ENCODE measurements around the gene STAT4.

STAT4 gene

DNA sequence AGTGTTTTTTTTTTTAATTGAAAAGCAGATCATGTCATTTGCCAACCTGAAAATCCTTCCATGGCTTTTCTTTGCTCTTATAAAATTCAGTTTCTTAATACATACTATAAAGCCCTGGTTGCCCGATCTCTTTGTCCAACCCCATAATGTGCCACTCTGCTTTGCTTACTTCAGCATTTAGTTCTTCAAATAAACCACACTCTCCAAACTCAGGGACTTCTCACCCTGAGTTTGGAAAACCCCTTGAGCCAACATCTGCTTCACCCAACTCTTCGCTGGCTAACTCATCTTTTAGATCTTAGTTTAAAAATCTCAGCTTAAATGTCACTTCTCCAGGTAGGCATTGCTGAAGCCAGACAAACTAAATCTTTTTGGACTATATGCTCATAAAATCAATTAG lies 135.6 kb downstream of the STAT4 start:
- no peak for DNase-seq (ENCODE audit: low read depth in 2 of 2)

DNA sequence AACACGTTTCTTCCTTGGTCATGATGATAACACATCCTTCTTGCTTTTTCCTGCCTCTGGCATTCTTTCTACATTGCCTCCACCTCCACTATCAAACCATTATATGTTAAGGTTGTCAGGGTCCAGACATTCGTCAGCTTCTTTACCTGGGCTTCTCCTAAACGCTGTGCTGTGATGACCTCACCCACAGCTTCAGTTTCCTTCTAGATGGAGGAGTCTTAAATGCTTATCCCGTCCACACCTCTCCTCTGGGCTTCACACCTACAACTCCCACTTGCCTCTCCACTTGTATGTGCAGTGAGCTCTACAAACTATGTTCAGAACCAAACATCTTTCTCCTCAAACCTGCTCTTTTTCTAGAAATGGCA lies 136.2 kb downstream of the STAT4 start:
- no peak for DNase-seq (ENCODE audit: low read depth in 2 of 2)

DNA sequence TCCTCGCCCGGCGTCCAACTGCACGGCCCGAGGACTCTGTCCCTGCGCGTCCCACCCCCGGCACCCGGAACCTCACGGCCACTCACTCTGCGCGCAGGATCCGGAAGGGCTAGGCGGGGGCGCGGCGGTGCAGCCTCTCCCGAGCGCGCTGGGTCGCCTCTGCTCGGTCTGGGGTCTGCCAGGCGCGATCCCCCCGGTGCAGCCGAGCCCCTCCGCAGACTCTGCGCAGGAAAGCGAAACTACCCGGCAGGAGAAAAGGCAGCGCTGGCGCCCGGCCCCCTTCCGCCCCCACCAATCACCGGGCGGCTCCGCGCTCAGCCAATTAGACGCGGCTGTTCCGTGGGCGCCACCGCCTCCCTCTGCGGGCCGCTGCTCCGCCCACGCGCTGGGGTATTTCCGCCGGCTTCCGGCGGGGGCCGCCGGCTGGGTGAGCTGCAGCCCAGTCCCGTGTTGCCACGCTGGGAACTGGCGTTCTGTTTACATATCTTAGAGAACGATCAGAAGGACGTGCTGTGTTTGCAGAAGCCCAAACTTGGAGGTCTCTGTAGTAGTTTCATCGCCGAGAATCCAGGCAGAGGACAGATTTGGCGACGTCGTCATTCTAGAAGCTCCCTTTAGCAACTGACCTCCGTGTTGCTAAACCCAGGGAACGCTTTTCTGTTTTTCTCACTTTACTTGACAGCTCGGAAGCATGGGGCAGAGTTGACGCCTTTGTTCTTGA lies 136.7 kb downstream of the STAT4 start, which contains the start of gene STAT1:
Gene STAT1, minus strand, starts transcription at position 240 of the 721 bp plus-strand sequence. CDS start 4,168 bp downstream, outside the sequence.
- peak; percentile 92 to 95 for DNase-seq (ENCODE audit: low read depth in 2 of 2)

DNA sequence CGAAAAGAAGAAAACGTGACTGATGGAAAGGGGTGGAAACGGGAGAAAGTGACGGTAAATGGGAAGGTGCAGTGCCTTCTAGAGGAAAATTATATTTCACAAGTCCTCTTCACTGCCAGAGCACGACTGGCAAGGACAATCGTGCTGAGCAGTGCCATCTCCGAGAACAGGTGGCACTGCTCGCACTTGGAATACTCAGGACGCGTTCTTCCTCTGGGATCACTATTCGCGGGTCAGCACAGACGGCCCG lies 137.2 kb downstream of the STAT4 start:
- DNase-seq (ENCODE audit: low read depth in 2 of 2): no peak

DNA sequence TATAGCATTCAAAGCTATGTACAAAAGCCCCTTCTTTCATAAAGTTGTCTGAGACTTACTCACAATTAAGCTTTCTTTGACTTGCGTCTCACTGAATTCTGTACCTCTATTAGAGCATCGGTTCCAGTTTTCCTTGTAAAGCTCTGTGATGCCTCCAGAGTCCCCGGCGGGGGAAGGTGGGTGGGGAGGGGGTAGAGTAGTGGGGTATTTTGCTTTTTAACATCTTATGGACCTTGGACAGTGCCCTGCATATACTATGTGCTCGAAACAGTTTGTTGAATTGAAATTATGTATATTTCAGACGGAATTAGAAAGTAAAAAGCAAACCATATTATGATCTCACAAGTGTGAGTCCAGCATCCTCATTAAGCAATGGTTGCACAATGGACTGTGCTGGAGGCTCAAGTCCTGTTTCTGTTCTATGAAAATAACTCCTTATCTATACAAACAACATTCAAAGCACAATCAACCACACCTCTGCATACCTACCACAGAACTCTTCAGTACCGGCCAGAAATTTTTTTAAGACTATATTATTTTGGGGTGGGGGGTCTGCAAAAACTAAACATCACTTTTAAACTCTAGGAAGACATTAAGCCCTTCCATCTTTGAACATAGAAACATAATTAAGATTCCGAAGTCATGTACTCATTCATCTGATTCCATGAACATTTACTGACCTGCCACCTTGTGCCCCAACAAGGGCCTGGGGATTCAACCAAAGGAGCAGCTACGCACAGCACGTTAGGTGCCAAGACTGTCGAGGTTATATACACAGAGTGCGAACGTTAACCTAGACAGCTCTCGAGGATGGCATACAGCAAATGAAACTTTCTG lies 137.7 kb downstream of the STAT4 start:
- no peak for DNase-seq (ENCODE audit: low read depth in 2 of 2)

DNA sequence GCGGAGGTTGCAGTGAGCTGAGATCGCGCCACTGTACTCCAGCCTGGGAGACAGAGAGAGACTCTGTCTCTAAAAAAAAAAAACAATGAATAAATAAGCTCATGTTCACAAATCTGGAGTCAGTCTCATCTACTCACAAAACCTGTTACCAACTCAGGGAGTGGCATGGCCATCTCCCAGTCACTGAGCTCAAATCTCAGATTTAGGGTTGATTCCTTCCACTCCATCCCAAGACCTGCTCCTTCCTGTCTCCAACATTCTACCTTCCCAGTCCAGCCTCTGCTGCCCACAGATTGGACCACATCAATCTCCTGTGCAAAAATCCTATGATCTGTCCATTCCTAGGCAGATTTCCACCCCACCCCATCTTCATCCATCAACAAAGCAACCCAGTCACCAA lies 138.4 kb downstream of the STAT4 start:
- DNase-seq (ENCODE audit: low read depth in 2 of 2): no peak

DNA sequence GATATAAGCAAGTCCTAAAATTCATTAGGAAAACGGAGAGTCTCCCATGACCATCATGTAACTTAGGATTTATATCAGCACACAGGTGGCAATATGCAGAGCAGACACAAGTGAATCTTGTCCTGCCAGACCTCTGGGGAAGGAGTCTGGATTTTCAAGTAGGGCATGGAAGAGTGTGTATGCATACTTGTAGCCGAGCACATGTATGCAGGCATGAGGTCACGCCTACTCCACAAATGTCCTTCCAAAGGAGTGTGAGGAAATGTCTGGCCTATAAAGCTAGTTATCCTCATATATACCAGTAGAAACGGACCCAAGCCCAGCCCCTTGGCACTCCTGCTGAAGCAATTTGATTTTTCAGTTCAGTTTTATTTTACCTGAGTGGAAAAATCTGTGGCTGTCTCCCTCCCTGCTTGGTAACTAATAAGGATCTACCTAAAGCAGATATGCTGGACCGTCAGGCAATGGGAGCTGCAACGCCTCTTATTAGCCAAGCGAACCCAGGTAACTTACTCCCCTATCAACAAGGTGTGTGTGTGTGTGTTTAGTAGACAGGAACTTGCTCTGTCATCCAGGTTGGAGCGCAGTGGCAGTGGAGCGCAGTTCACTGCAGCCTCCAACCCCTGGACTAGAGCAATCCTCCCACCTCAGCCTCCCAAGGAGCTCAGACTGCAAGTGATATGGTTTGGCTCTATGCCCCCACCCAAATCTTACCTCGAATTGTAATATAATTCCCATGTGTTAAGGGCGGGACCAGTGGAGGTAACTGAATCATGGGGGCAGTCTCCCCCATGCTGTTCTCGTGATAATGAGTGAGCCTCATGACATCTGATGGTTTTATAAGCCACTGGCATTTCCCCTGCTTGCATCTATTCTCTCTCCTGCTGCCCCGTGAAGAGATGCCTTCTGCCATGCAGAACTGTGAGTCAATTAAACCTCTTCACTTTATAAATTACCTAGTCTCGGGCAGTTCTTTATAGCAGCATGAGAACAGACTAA lies 139.6 kb downstream of the STAT4 start:
- DNase-seq (ENCODE audit: low read depth in 2 of 2): no peak

DNA sequence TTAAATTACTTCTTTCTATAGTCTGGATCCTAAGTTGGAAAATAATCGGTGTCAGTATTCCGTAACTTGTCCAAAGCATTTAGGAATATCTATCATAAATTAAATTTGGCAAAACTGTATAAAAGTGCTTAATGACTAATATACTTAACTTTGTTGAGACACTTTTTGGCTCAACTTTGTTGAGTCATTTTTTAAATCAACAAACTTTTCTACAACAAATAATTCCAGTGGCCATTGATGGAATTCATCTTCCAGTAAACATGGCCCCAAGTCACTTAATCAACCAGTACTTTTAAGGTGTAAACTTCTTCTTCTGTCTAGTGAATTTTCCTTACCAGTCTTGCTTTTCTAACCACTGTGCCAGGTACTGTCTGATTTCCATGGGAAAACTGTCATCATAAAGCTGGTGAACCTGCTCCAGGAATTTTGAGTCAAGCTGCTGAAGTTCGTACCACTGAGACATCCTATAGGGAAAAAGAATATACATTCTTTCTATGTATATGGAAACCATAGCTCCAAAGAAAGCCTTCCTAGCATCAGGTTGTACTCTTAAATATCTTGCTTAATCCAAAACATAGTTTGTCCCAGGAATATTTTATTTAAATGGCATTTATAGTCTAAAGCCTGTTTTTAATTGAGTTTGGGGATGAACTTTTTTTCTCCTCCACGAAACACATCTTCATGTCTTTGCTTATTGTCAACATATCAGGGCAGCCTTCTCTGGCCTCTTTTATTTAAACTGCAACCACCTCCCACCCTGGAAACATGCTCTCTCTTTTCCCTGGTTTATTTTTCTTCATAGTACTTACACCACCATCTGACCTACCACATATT lies 141.0 kb downstream of the STAT4 start:
- DNase-seq (ENCODE audit: low read depth in 2 of 2): no peak

DNA sequence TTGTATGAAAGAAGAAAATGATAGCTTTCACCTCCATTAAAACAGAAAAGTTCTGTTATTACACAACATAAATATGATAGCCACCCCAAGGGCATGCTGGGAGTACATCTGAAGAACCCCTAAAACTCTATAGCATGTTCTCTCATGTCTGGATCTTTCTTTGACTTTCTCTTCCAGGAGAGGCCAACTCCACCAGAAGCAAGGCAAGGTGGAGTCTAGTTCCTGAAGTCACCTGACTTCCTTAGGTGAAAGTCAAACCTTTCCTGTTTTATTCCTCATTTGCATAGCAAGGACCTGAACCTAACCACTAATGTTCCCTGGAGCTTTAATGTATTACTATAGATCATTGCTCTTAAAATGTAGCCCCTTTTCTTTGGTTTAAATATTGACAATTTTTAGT lies 142.5 kb downstream of the STAT4 start:
- no peak for DNase-seq (ENCODE audit: low read depth in 2 of 2)

DNA sequence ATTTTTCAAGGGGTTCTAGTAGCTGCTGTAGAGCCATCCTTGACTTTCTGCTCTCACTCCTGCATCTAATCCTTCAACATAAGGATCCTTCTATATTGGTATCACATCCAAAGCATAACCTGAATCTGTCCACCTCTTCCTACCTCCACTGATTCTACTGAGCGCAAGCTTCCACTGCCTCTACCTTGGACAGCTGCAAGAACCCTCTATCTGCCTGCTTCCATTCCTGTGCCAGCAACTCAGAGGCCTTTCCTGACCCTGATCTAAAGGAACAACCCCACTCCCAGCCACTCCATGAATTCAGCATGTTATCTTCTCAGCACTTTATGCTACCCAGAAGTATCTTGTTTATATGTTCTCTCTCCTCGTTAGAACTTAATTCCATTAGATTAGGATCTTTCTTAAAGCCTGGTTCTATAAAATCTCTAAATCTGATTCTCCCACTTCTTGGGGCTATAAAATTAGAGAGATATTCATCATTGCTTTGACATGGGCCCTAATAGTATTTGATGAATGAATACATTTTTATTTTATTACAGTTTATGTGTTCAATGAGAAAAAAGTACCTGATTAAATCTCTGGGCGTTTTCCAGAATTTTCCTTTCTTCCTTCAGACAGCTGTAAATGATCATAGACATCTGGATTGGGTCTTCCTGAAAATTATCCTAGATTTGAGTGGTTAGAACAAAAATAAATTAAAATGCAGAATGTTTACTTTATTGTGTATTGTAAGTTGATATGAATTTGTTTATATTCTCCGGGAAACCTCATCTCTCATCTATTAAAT lies 143.6 kb downstream of the STAT4 start:
- DNase-seq (ENCODE audit: low read depth in 2 of 2): no peak

DNA sequence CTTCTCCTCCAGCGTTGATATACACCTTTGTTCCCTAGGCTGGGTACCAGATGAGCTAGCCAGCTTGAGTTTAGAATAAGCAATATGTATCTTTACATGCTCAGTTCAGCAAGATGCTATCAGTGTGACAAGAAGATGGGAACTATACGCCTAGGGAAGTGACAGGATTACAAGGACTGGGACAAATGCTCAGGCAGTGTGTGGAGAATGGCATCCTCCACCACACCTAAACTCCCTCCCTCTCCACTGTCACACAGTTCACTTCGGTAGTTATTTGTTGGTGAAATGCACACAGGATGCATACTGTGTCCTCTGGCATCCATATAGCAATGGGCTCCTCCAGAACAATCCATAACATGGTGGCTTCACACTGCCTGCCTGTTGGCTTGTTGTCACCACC lies 144.5 kb downstream of the STAT4 start:
- no peak for DNase-seq (ENCODE audit: low read depth in 2 of 2)

DNA sequence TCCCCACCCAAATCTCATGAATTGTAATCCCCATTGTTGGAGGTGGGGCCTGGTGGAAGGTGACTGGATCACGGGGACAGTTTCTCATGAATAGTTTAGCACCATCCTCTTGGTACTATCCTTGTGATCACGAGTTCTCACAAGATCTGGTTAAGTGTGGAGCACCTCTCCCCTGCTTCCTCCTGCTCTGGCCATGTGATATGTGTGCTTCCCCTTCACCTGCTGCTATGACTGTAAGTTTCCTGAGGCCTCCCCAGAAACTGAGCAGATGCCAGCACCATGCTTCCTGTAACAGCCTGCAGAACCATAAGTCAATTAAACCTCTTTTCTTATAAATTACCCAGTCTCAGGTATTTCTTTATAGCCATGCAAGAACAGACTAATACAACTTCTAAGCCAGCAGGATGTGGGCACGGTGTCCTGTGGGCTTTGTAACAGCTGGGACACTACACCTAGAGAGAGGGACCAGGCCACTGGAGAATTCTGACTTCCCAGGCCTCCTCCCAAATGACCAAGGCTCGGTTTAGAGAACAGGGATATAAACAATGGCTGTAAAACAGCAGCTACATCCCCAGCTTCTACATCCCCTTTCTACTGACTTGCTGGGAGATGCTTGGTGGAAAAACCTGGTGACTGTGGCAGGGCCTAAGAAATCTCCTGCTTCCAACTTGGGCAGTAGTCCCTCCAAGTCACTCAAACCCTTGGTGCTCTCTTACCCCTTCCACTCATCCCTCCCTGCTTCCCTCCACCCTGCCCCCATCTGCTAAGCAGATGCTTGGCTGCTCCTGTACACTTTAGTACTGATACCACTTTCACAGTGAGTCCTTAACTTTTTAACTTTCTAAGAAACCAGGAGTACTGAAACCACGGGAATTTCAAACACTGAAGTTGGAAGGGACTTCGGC lies 147.1 kb downstream of the STAT4 start:
- no peak for DNase-seq (ENCODE audit: low read depth in 2 of 2)

DNA sequence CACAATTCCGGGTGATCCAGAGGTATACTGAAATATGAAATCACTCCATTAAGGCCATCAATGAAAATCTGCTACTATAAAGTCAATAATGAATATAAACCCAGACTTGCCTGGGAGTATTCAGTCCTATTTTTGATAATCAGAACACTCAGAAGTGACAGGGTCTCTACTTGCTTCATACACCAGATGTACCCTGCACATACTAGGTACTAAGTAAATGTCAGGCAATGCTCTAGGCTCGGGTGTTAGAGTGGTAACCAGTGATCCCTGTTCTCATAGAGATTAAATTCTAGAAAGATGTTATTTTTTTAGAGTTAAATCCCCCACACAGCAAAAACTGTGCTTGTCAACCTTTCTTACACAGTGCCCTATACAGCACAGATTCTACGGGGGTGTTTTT lies 149.2 kb downstream of the STAT4 start:
- DNase-seq (ENCODE audit: low read depth in 2 of 2): no peak

DNA sequence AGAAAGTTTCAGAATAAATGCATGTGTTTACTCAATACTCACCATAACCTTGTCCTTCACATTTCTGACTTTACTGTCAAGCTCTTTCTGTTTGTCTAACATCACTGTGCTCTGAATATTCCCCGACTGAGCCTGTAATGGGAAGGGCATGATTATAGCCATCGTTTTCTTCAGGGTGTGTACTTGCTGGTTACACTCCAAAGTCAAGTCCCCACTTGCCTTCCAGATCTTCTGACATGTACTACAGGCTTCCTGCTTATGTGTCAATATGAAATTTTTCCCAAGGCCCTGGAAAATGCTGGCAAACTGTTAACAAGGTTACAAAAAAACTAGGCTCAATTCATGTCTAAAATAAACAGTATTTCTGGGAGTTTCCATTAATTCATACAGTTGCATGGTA lies 149.8 kb downstream of the STAT4 start:
- DNase-seq (ENCODE audit: low read depth in 2 of 2): no peak

DNA sequence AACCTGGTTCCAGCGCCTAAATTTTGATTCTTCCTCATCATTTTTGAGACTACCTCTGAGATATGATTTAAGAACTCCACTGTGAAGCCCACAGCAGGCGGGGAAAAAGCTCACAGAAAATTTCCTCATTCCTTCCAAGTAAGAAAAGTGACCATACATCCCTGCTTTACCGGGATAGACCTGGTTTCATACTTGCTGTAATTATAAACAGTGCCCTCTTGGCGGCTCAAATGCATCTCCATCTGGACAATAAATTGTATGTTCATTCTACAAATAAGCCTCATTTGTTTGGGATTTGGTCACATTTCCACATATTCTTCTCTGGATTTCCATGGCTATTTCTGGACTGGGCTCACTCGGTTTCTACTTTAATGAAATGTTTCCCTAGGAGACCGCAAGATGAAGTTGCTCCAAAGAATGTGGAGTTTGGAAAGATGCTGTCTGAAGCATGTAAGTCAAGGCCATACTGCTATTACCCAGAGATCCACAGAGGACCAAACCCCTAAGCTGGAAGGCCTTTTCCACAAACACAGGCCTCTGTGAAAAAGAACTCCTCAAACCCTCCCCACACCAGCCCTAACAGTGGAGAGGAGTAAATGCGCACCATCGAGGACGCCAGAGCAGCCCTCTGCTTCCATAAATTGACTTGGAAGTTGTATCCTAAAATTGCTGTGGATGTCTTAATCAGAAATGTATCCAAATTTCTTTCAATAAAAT lies 150.7 kb downstream of the STAT4 start:
- DNase-seq (ENCODE audit: low read depth in 2 of 2): no peak

DNA sequence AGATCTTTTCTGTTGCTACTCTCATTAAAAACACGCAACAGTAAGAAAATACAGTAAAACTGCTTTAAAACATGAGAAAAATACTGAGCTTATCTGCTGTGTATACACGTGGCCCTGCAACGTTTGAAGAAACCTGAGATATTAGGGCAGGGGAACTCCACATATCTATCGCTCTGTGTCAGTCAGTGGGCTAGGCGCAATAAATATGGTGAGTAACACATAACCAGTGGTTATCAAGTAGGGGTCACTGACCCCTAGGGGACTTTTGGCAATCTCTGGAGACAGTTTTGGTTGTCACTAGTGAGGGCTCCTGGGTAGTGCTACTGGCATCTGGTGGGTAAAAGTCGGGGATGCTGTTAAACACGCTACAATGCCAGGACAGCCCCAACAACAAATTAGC lies 151.7 kb downstream of the STAT4 start:
- no peak for DNase-seq (ENCODE audit: low read depth in 2 of 2)

DNA sequence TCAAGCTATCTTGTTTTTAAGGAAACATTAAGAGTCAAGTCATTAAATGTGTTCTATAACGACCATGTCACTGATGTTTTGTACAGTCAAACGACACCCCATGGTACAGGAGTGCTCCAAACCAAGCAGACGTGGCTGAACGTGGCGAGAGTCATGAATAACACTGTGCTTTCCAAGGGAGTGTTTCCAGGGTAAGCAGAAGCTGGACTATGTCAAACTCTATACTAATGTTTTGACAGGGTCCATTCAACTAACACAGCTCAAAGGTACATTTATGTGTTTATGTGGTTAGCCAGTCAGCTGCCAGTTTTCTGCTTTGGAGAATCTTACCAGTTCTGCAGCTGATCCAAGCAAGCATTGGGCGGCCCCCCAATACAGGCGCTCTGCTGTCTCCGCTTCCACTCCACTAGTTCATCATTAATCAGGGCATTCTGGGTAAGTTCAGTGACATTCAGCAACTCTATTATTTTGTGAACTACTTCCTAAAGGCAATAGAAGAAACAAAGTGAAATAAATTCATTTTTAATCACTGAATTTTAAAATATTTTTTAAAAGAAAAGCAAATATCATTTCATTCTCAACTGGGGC lies 153.2 kb downstream of the STAT4 start:
- DNase-seq (ENCODE audit: low read depth in 2 of 2): no peak

DNA sequence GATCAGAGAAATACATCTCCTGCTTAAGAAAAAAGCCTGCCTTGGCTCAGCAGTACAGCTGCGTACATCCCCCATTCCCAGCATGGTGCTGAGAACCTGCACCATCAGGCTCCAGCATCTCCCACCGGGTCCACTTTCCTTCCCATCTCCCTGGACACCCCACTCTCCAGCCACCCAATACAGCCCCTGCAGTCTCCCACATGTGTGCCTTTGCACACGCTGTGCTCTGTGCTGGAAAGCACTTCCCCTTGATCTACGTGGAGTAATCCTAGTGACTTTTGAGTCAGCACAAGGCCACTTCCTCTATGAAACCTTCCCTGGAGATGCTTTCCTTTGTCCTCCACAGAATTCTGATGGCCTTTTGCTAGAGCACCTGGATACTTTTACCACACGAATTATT lies 153.8 kb downstream of the STAT4 start:
- DNase-seq (ENCODE audit: low read depth in 2 of 2): no peak

Data from stimulated activated CD8-positive, alpha-beta memory T cell treated with anti-CD3 and anti-CD28 coated beads, Interleukin-15, amount 100 ng/mL, for 48 hours (primary cell).